Endometrial microvascular endothelial cells (primary cell): Measurements from ENCODE around the gene C16orf54. TPM values are rescaled to one million over a fixed set of nuclear protein-coding genes. Genes with fewer than 3 reads are reported as not detected.
"Not testable (repeated sequence)": the region's sequence is repeated elsewhere in the genome, so short reads cannot be mapped to it uniquely, and the experiment has no call there.

Source experiments
- in situ Hi-C: cut with HindIII; loops from 2 replicates; pipeline ENCODE4 v1.10.0; 2017; ENCODE audit warnings: low sequenced_read_pairs, low pct_unique_long_range_greater_than_20kb; ENCODE audit errors: inconsistent ontology term
- total RNA-seq: library from RNA; depleted of rRNA; stranded (reverse); fragments of >200 nt; gene quantifications from one replicate; pipeline ENCODE4 v1.2.3, GENCODE V29; 2015; ENCODE audit errors: inconsistent ontology term

The C16orf54 gene
- total RNA-seq, 1 donor from 2014 or later = not detected

DNA sequence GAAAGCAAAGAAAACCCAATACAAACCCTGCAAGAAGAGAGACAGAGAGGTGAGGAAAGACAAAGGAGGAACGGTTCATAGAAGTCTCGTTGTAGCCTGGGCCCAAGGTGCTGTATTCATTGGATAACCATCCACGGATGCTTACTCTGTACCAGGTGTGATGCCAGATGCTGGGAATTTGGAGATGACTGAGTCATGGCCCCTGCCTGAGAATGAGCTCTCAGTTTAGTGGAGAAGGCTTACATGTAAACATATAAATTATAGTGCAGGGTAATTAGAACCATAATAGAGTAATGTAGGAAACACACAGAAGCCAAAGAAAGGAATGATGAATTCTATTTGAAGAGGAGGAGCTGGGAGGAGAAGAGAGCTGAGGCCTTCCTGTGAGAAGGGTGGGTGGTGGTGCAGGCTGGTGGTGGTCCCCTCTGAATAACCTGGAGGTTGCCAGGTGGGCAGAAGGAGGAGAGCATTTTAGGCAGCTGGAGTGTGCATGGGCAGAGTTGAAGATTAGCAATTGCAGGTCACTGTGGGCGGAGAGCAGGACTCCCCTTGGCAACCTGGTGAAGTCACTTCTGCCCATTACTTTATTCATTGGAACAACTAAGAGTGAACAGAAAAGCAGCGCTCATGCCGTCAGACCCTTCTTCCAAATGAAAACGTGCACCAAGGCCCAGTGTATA lies 24.6 kb upstream of the C16orf54 start:
- in situ Hi-C loops = no loop called here

DNA sequence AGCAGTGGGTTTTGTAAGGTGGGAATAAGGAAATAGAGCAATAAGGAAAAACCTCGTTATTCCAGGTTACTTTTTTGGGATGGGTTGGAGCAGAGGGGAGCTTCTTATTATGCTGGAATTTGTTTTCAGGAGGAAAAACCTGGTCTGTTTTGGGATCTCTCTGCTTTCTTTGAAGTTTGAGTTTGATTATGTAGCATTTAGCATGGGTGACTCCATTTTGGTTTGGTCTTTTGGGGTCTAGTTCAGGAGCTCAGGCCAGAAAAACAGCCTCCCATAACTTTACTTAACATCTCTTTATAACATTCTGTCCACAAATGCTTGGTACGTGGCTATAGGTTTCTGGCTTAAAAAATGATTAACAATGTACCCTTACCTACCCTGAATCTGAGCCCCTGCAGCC lies 23.7 kb upstream of the C16orf54 start:
- in situ Hi-C loops = no loop called here

DNA sequence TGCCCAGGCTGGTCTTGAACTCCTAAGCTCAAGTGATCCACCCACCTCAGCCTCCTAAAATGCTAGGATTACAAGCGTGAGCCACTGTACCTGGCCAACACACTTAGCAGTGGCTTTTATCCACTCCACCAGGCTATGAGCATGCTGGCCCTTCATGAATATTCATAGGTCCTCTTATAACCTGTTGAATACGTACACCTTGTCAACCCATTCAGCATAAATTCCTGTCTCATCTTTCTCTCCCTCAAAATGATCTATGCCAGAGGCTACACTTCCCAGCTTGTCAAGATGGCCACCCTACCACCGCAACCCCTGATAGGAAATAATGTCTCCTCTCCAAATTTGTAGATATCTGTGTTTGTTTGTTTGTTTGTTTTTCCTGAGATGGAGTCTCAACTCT lies 21.3 kb upstream of the C16orf54 start:
- in situ Hi-C loops = no loop called here

DNA sequence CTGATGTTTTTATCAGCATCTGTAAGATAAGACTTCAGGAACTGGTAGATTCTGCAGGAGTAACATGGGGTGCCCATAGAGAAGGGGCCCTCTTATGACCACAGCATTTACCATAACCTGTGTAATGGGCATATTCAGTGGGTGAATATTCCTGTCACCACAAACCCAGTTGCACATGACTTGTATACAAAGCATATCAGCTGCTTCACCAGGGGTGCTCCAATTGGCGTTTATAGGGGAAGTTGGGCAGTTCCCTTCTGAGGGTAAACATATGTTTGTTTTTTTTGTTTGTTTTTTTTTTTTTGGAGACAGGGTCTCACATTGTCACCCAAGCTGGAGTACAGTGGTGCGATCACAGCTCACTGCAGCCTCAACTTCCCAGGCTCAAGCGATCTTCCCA lies 20.8 kb upstream of the C16orf54 start:
- in situ Hi-C loops = no loop called here

DNA sequence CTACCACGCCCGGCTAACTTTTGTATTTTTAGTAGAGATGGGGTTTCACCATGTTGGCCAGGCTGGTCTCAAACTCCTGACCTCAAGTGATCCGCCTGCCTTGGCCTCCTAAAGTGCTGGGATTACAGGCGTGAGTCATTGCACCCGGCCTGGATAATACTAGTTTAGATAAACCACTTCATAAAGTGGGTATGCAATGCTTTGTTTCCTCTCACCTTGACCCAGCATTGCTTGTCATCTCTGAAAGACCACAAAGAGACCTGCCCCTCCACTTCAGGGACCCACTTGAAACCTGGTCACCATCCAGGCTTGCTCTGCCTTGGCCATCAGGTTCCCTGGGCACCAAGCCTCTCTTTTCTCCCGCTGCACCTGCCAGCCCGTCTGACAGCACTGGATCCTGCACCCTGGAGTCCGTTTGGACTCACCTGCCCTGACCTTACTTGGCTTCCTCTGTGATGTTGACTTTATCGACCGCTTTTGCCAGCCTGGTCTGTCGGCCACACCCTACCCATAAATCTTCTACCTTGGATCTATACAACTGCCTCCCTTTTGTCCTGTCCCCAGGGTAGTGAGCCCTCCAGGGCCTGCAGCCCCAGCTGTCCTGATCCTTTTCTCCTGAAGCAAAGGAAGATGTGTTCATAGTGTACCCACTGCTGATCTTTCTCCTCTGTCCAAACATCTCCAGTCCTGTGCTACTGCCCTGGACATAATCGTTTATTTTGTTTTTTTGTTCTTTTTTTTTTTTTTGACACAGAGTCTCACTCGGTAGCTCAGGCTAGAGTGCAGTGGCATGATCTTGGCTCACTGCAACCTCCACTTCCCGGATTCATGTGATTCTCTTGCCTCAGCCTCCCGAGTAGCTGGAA lies 19.6 kb upstream of the C16orf54 start:
- in situ Hi-C loops = no loop called here

DNA sequence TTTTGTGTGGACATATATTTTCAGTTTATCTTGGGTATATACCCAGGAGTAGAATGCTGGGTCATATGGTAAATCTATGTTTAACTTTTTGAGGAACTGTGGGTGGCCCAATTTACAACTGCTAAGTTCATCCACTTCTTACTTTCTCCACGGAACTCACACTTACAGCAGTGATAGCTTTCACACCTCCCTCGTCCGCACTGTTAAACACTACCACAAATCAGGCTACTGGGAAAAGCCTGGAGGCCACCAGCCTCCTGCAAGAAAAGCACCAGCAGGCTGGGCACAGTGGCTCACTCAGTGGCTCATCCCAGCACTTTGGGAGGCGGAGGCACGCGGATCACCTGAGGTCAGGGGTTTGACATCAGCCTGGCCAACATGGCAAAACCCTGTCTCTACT lies 17.5 kb upstream of the C16orf54 start:
- in situ Hi-C loops = no loop called here

DNA sequence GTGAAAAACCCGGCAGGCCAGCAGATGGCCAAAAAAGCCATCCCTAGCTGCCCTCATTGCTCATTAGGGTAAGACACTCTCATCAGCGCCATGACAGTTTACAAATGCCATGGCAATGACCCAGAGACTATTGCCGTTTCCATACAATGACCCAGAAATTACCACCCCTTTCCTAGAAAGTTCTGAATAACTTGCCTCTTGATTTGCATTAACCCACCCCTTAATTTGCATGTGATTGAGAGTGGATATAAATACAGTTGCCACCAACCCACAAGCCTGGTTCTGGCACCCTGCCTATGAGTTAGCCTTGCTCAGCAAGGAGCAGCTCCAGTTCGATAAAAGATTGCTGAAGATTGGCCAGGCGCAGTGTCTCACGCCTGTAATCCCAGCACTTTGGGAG lies 16.1 kb upstream of the C16orf54 start:
- in situ Hi-C loops = no loop called here

DNA sequence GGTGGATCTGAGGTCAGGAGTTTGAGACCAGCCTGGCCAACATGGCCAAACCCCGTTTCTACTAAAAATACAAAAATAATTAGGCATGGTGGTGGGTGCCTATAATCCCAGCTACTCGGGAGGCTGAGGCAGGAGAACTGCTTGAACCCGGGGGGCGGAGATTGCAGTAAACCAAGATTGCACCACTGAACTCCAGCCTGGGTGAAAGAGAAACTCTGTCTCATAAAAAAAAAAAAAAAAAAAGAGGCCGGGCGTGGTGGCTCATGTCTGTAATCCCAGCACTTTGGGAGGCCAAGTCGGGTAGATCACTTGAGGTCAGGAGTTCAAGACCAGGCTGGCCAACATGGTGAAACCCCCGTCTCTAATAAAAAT lies 15.5 kb upstream of the C16orf54 start:
- in situ Hi-C loops = not testable (repeated sequence)

DNA sequence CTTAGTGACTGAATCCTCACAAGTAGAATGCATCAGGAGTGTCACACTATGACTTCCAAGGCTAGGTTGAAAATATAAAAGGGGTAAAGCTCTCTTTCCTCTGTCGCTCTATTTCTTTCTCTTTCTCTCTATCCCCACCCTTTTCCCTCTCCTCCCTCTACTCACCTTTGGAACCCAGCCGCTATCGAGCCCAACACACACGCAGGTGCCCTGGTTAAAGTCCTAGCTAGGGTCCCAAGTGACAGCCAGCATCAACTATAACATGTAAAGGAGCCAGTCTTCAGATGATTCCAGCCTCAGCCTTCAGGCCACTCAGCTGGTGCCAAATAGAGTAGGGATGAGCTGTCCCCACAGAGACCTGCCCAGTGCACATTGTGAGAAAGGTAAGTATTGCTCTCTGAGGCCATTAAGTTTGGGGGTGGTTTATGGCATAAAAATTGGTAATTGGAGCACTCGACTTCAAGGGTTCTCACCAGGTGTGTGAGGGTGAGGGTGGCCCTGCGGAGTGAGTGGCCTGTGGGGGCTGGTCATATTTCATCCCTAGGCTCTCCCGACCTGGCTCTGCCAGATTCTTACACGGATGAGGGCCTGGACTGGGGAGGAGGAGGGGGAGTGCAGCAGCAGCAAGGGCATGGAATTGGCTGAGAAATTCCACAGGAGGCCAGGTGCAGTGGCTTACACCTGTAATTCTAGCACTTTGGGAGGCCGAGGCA lies 14.9 kb upstream of the C16orf54 start:
- in situ Hi-C loops = no loop called here

DNA sequence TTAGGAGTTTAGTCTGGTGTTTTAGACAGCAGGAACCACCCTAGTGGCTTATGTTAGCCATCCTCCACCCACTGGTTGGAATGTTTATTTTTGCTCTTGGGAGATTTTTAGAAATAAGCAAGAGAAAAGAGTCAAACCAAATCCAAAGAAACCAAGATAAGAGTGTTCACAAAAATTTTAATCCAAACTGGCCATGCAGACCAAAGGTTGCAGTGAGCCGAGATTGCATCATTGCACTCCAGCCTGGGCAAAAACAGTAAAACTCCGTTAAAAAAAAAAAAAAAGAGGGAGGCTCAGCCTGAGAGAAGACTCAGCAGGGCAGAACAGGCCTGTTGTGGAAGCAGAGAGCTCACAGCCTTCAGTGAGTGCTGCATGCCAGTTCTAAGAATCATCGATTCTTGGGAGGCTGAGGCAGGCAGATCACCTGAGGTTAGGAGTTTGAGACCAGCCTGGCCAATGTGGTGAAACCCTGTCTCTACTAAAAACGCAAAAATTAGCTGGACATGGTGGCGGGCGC lies 12.2 kb upstream of the C16orf54 start:
- in situ Hi-C loops = no loop called here

DNA sequence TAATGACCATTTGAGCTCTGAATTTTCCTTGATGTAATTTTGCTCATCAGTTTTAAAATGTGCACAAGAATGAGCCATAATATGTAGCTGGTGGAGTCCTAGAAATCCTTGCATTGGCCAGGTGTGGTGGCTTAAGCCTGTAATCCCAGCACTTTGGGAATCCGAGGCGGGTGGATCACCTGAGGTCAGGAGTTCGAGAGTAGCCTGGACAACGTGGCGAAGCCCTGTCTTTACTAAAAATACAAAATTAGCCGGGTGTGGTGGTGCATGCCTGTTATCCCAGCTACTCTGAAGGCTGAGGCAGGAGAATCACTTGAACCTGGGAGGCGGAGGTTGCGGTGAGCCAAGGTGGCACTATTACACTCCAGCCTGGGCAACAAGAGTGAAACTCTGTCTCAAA lies 11.3 kb upstream of the C16orf54 start:
- in situ Hi-C loops = not testable (repeated sequence)

DNA sequence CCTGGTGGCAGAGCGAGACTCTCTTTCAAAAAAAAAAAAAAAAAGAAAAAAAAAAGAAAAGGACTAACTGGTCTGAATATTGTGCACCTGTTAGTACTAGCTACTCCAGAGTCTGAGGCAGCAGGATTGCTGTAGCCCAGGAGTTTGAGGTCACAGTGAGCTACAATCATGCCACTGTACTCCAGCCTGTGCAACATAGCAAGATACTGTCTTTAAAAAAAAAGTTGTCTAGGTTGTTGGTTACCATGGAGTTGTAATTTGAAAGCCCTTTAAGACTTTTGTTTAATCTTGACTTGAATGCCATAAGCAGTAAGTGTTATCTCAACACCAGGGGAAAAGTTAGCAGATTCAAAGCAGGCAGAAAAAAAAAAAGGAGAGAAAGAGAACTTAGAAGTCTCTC lies 10.9 kb upstream of the C16orf54 start:
- in situ Hi-C loops = no loop called here

DNA sequence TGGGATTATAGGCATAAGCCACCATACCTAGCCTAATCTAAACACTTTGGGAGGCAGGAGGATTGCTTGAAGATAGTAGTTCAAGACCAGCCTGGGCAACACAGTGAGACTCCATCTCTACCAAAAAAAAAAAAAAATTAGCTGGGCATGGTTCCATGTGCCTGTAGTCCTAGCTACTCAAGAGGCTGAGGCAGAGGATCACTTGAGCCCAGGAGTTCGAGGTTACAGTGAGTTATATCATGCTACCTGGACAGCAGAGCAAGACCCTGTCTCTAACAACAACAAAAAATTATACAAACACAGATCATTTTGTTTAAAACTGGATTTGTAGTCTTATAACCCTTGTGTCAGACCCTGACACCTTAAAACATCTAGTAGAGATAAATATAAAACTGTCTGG lies 7.7 kb upstream of the C16orf54 start:
- in situ Hi-C loops = no loop called here

DNA sequence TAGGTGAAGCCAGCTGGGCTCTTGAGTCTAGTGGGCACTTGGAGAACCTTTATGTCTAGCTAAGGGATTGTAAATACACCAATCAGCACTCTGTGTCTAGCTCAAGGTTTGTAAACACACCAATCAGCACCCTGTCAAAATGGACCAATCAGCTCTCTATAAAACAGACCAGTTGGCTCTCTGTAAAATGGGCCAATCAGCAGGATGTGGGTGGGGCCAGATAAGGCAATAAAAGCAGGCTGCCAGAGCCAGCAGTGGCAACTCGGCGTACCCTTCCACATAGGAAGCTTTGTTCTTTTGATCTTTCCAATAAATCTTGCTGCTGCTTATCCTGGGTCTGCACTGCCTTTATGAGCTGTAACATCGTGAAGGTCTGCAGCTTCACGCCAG lies 3.0 kb upstream of the C16orf54 start:
- in situ Hi-C loops = not testable (repeated sequence)

DNA sequence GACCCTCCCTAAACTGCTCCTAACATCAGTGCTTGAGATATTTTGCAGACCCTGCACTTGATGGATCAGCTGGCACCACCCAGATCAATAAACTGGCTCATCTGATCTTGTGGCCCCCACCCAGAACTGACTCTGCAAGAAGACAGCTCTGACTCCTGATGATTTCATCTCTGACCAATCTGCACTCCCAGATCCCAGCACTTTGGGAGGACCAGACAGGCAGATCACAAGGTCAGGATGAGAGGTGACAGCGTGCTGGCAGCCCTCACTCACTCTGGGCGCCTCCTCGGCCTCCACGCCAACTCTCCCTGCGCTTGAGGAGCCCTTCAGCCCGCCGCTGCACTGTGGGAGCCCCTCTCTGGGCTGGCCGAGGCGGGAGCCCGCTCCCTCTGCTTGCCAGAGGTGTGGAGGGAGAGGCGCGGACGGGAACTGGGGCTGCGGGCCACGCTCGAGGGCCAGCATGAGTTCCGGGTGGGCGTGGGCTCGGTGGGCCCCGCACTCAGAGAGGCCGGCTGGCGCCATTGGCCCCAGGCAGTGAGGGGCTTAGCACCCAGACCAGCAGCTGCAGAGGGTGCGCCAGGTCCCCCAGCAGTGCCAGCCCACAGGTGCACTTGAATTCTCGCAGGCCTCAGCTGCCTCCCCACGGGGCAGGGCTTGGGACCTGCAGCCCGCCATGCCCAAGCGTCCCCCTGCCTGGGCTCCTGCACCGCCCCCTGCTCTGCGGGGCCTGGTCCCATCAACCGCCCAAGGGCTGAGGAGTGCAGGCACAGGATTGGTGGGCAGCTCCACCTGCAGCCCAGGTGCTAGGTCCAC lies 2.4 kb upstream of the C16orf54 start:
- in situ Hi-C loops = no loop called here

DNA sequence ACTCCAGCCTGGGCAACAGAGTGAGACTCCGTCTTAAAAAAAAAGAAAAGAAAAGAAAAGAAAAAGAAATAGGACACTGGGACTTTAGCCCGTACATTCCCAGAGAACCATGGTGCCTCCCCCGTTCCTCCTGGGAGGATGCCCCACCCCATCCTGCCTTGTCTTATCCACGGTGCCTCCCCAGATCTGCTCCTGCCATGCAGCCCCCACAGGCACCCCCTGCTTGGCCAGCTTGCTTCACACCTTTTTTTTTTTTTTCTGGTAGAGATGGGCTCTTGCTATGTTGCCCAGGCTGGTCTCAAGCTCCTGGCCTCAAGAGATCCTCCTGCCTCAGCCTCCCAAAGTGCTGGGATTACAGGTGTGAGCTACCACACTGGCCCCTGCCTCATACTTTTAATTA lies 728 bp upstream of the C16orf54 start:
- in situ Hi-C loops = not testable (repeated sequence)

DNA sequence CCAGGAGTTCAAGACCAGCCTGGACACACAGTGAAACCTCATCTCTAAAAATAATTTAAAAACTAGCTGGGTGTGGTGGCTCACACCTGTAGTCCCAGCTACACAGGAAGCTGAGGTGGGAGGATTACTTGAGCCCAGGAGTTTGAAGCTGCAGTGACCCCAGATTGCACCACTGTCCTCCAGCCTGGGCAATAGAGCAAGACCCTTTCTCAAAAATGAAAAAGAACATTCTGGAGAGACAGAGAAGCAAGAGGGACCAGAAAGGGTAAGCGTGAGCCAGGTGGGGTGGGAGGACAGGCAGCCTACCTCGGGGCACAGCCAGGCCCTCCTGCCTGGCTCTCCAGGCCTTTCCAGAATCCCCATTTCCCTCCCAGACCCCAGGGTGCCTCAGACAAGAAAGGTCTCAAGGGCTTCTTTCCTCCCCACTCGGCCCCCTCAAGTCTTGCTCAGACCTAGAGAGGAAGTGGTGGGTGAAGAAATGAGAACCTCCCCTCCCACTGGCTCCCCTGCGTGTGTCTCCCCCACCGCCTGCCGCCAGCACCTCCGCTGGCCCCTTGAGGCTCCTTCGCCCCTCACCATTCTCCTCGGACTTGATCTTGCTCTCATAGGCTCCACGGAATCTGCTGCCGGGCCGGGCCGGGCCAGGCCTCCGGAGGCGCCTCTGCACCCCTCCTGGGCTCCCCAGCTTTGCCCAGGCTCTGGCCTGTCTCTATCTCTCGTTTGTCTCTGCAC lies 503 bp downstream of the C16orf54 start:
- in situ Hi-C loops = no loop called here

DNA sequence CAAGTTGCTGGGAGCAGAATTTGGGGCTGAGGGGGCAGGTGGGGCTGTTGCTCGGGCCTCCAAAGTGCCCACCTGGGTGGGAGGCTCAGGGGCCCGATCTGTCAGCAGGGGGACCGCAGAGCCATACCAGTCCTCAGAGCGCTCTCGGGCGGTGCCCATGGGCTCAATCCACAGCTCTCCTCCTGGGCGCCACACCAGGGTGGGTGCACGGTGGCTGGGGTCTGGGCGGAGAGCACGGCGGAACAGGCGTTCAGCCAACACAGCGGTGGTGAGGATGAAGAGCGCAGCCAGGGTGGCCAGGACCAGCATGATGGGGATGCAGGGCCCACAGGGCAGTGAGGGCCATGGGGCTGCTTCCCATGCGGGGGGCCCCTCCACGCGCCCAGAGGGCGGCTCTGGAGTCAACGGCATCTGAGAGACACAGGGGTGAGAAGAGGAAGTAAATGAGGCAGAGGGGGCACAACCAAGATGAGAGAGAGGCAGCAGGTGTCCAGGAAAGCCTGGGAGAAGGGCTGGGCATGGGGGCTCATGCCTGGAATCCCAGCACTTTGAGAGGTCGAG lies 1.2 kb downstream of the C16orf54 start:
- in situ Hi-C loops = no loop called here
